GM18520 (cell line): ENCODE data around the gene ARHGAP26.

Experiments used
- ATAC-seq: cut with Tn5 transposase; IDR thresholded peaks from one replicate; pipeline ENCODE4 v1.9.1; 2021; ENCODE audit not compliant: unreplicated experiment

Gene ARHGAP26

GRCh38 chr5:142900927-142901326 lies 130.8 kb downstream of the ARHGAP26 start:
- no peak for ATAC-seq

GRCh38 chr5:142901476-142902185 lies 131.5 kb downstream of the ARHGAP26 start:
- ATAC-seq, result no peak

DNA sequence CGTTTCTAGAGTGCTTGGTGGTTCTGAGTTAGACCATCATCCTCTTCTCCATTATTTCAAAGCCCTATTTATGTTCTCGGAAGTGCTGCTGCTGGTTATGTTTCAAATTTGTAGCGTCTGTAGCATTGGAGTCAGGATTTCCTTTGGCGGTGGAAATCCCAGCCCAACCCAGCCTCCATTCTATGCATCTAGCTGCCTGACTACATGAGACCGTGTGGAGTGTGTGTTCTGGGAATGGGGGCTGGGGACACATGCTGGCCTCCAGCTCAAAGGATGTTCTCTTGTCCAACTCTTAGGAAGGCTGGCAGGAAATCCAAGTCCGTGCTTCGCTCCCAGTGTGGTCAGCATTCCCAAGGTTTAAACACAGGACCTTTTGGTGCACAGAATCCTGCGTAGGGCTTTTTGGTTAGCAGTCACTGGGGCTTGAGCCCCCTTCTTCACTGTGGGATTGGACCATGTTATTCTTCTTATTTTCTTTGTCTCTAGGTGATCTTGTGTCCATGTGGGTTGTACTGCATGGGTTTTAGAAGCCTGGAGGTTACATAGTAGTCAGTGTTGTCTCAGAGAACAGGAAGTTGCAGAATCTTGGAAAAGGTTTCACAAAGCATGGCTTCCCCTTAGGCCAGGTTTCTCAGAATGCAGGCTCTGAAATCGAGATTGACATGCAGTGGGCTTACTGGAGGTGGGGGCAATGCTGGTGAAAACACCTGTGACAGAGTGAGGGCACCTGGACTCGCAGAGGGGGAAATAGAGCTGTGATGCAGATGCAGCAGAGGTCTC lies 132.2 kb downstream of the ARHGAP26 start:
- ATAC-seq, result no peak

DNA sequence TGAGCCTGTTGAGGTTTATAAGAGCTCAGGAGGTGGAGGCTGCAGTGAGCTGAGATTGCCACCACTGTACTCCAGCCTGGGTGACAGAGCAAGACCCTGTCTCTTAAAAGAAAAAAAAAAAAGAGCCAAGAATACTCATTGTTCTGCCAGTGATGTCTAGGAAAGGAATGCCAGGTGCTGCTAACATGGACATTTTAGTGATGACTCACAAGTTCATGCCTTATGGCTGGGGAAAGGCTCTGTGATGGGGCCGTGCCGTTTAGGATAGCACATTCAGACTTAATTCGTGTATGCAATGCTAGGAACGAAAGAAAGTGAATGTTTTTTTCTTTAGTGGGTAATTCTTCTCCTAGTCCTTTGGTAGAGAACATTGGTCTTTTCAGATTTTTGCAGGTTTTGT lies 134.2 kb downstream of the ARHGAP26 start:
- no peak for ATAC-seq

- ATAC-seq, result no peak
Measured at GRCh38 chr5:142905348-142905747, 135.2 kb downstream of the ARHGAP26 start.

GRCh38 chr5:142906863-142907671 lies 136.9 kb downstream of the ARHGAP26 start:
- ATAC-seq, result no peak

GRCh38 chr5:142908659-142909058 lies 138.5 kb downstream of the ARHGAP26 start:
- no peak for ATAC-seq

DNA sequence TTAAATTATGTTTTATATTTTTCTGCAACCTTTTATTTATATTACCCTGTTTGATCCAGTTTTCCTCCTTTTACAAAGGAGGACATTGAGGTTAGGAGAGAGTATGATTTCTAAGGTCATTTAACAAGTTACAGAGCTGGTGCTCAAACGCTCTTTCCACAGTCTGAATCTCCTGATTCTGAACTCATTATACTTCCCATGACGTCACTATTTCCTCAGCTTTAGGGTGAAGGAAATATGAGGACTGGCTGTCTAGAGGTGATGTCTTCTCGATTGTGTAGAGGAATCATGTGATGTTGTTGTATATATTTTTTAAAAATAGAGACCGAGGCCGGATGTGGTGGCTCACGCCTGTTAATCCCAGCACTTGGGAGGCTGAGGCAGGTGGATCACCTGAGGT lies 140.0 kb downstream of the ARHGAP26 start:
- no peak for ATAC-seq

- no peak for ATAC-seq
Measured at GRCh38 chr5:142911170-142911569, 141.0 kb downstream of the ARHGAP26 start.

DNA sequence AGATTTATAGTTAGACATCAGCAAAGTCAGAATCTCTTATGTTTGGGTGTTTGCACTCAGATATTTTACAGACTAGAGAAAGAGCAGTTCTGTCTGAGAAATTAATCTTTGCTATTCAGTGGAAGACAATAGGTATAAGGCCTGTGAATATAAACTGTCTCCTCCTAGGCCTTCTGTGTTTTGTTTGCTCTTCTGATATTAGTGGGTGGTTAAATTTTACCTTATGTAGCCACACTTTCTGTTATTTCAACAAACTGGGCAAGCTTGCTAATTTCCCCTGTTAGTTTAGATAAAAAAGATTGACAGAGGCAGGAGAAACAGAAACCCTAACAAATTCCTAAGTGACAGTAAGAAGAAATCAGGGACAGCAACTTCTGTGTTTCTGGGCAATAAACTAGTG lies 141.6 kb downstream of the ARHGAP26 start:
- ATAC-seq, result no peak

GRCh38 chr5:142913728-142914338 lies 143.7 kb downstream of the ARHGAP26 start:
- ATAC-seq, result no peak

DNA sequence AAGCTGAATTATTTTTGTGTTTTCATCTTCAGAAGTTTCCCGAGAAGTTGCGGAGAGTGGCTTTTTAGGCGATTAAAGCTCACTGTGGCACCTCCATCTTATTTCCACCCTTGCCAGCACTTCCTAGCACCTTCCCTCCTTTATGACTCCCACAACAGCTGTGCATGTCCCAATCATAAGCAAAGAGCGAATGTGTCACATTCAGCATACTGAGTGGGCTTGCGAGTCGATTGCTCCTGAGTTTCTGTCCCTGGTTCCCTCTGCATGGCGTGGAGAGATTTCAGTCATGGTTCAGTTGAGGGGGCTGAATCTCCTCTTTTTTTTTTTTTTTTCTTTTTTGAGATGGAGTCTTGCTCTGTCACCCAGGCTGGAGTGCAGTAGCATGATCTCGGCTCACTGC lies 144.9 kb downstream of the ARHGAP26 start:
- ATAC-seq, result no peak

GRCh38 chr5:142915813-142916424 lies 145.7 kb downstream of the ARHGAP26 start:
- no peak for ATAC-seq

- no peak for ATAC-seq
Measured at GRCh38 chr5:142918959-142919635, 148.9 kb downstream of the ARHGAP26 start.

- ATAC-seq, result no peak
Measured at GRCh38 chr5:142920849-142921612, 150.9 kb downstream of the ARHGAP26 start.

- ATAC-seq, result peak; percentile 52
Measured at GRCh38 chr5:142922223-142922952, 152.2 kb downstream of the ARHGAP26 start.

- no peak for ATAC-seq
Measured at GRCh38 chr5:142924135-142924883, 154.1 kb downstream of the ARHGAP26 start.

- no peak for ATAC-seq
Measured at GRCh38 chr5:142925795-142926194, 155.6 kb downstream of the ARHGAP26 start.
